Activated naive CD4-positive, alpha-beta T cell treated with anti-CD3 and anti-CD28 coated beads, Interleukin-2, amount 50 U/mL, for 72 hours (primary cell): ENCODE results near the gene ELMOD1. TPM values are rescaled to one million over a fixed set of nuclear protein-coding genes. Genes with fewer than 3 reads are reported as not detected.

Experiments used
- ATAC-seq, 2 donors: fragments of 150-1000 bp; cut with Tn5 transposase; 2 replicates each; pipeline ENCODE4 v1.10.0; 2021; ENCODE audit warnings: mild to moderate bottlenecking in 2 of 2, moderate library complexity in 2 of 2
- DNase-seq, 2 donors: peaks; one replicate each; pipeline ENCODE4 v3.0.0; 2021 to 2022; ENCODE audit warnings: low spot score in 2 of 2
- H3K27ac Mint-ChIP-seq, 2 donors: one replicate each; pipeline ENCODE4 v1.8.0; 2022; ENCODE audit warnings: mild to moderate bottlenecking in 2 of 2, mixed read lengths in 2 of 2
- H3K36me3 Mint-ChIP-seq, 2 donors: one replicate each; pipeline ENCODE4 v1.8.0; 2022; ENCODE audit warnings: mixed read lengths in 2 of 2
- H3K9me3 Mint-ChIP-seq, 2 donors: one replicate each; pipeline ENCODE4 v1.8.0; 2022; ENCODE audit warnings: mixed read lengths in 2 of 2
- total RNA-seq, 2 donors: library from RNA; stranded (reverse); gene quantifications; one replicate each; pipeline ENCODE4 v1.2.3, GENCODE V29; 2022

ELMOD1 gene
- total RNA-seq, 2 donors from 2014 or later, result not detected

- ATAC-seq (no peak), DNase-seq (no peak)
- Mint-ChIP-seq H3K36me3 (no peaks in the 10 kb centered on the region), H3K27ac (no peak overlapping the region), H3K9me3 (no peaks in the 10 kb centered on the region)
Observed at GRCh38 chr11:107665018-107665417, 74.1 kb downstream of the ELMOD1 start.

- ATAC-seq, result no peak
- Mint-ChIP-seq H3K9me3 (no peaks in the 10 kb centered on the region), H3K27ac (no peak overlapping the region), H3K36me3 (no peaks in the 10 kb centered on the region)
- DNase-seq, result no peak
Observed at GRCh38 chr11:107666911-107667613, 76.1 kb downstream of the ELMOD1 start.

GRCh38 chr11:107669191-107669740 lies 78.3 kb downstream of the ELMOD1 start:
- no peak for ATAC-seq
- H3K9me3 Mint-ChIP-seq, result no peaks in the 10 kb centered on the region
- H3K36me3 Mint-ChIP-seq, result no peaks in the 10 kb centered on the region
- no peak for DNase-seq
- H3K27ac Mint-ChIP-seq, result no peak overlapping the region

- no peak for DNase-seq
- Mint-ChIP-seq H3K9me3 (no peaks in the 10 kb centered on the region), H3K36me3 (no peaks in the 10 kb centered on the region), H3K27ac (no peak overlapping the region)
- ATAC-seq, result no peak
Observed at GRCh38 chr11:107669893-107670601, 79.1 kb downstream of the ELMOD1 start.

- Mint-ChIP-seq H3K9me3 (no peaks in the 10 kb centered on the region), H3K36me3 (no peaks in the 10 kb centered on the region), H3K27ac (no peak overlapping the region)
- no peak for DNase-seq
- ATAC-seq, result no peak
Observed at GRCh38 chr11:107675902-107676301, 85.0 kb downstream of the ELMOD1 start.

- no peak for ATAC-seq
- H3K36me3 Mint-ChIP-seq, result no peaks in the 10 kb centered on the region
- DNase-seq, result no peak
- H3K27ac Mint-ChIP-seq, result no peak overlapping the region
- H3K9me3 Mint-ChIP-seq, result no peaks in the 10 kb centered on the region
Observed at GRCh38 chr11:107676336-107677057, 85.5 kb downstream of the ELMOD1 start.

- Mint-ChIP-seq H3K27ac (no peak overlapping the region), H3K36me3 (no peaks in the 10 kb centered on the region), H3K9me3 (no peaks in the 10 kb centered on the region)
- ATAC-seq (no peak), DNase-seq (no peak)
Observed at GRCh38 chr11:107677924-107678631, 87.1 kb downstream of the ELMOD1 start.

GRCh38 chr11:107678632-107678971 lies 87.7 kb downstream of the ELMOD1 start:
- ATAC-seq (no peak), DNase-seq (no peak)
- Mint-ChIP-seq H3K27ac (no peak overlapping the region), H3K9me3 (no peaks in the 10 kb centered on the region), H3K36me3 (no peaks in the 10 kb centered on the region)

- Mint-ChIP-seq H3K27ac (no peak overlapping the region), H3K9me3 (no peaks in the 10 kb centered on the region), H3K36me3 (no peaks in the 10 kb centered on the region)
- DNase-seq (no peak), ATAC-seq (no peak)
Observed at GRCh38 chr11:107679255-107680024, 88.5 kb downstream of the ELMOD1 start.

- ATAC-seq (no peak), DNase-seq (no peak)
- Mint-ChIP-seq H3K36me3 (no peaks in the 10 kb centered on the region), H3K9me3 (no peaks in the 10 kb centered on the region), H3K27ac (no peak overlapping the region)
Observed at GRCh38 chr11:107682171-107682570, 91.2 kb downstream of the ELMOD1 start.

GRCh38 chr11:107682572-107682971 lies 91.6 kb downstream of the ELMOD1 start:
- no peak for ATAC-seq
- Mint-ChIP-seq H3K36me3 (no peaks in the 10 kb centered on the region), H3K27ac (no peak overlapping the region), H3K9me3 (no peaks in the 10 kb centered on the region)
- DNase-seq, result no peak

- H3K27ac Mint-ChIP-seq, result no peak overlapping the region
Observed at GRCh38 chr11:107683061-107683460, 92.1 kb downstream of the ELMOD1 start.

GRCh38 chr11:107683807-107684206 lies 92.9 kb downstream of the ELMOD1 start:
- Mint-ChIP-seq H3K27ac (no peak overlapping the region), H3K9me3 (no peaks in the 10 kb centered on the region), H3K36me3 (no peaks in the 10 kb centered on the region)
- DNase-seq (no peak), ATAC-seq (no peak)

More at GRCh38 chr11:107683061-107683460, 92.1 kb downstream of the ELMOD1 start:
- ATAC-seq, result no peak
- Mint-ChIP-seq H3K9me3 (no peaks in the 10 kb centered on the region), H3K36me3 (no peaks in the 10 kb centered on the region)
- no peak for DNase-seq

- Mint-ChIP-seq H3K36me3 (peaks cover 0 to 5% of the 10 kb centered on the region in 2 donors), H3K9me3 (no peaks in the 10 kb centered on the region), H3K27ac (no peak overlapping the region)
- no peak for ATAC-seq
- no peak for DNase-seq
Observed at GRCh38 chr11:107688322-107688918, 97.5 kb downstream of the ELMOD1 start.

- peak; percentile 76 to 78 for ATAC-seq
- H3K27ac Mint-ChIP-seq, result no peak overlapping the region
- DNase-seq, result peak in 1 of 2 donors; percentile 62
- H3K9me3 Mint-ChIP-seq, result no peaks in the 10 kb centered on the region
- H3K36me3 Mint-ChIP-seq, result peaks cover 0 to 5% of the 10 kb centered on the region in 2 donors
Observed at GRCh38 chr11:107689317-107690202, 98.6 kb downstream of the ELMOD1 start.
